Fibroblast of lung (primary cell): ENCODE results near the gene PIP4K2A. TPM values are rescaled to one million over a fixed set of nuclear protein-coding genes. Genes with fewer than 3 reads are reported as not detected.
A peak's percentile ranks its signal among the peaks of the same experiment; 100 is the strongest.

Source experiments
- DNase-seq, 2 donors: peaks; one replicate each; pipeline versions ENCODE4 v3.0.0 to v3.0.0-alpha.2; 2010; ENCODE audit warnings: low read depth in 2 of 2
- H2AFZ ChIP-seq: 2 replicates; pipeline ENCODE4 v1.5.1; 2012; ENCODE audit warnings: low read length, control low read depth, inconsistent platforms
- H3K27ac ChIP-seq: 2 replicates; pipeline ENCODE4 v1.5.1; 2011; ENCODE audit warnings: low read length, control low read depth; ENCODE audit not compliant: insufficient read depth
- H3K27me3 ChIP-seq: 2 replicates; pipeline ENCODE4 v1.5.1; 2011; ENCODE audit warnings: mild to moderate bottlenecking, low read length; ENCODE audit not compliant: control insufficient read depth, insufficient read depth
- H3K36me3 ChIP-seq: 2 replicates; pipeline ENCODE4 v1.5.1; 2011; ENCODE audit warnings: low read length; ENCODE audit not compliant: control insufficient read depth, insufficient read depth
- H3K4me1 ChIP-seq: 2 replicates; pipeline ENCODE4 v1.5.1; 2011; ENCODE audit warnings: low read length; ENCODE audit not compliant: control insufficient read depth, insufficient read depth; ENCODE audit errors: extremely low read depth
- H3K4me2 ChIP-seq: 2 replicates; pipeline ENCODE4 v1.5.1; 2011; ENCODE audit warnings: low read length, control low read depth; ENCODE audit not compliant: insufficient read depth; ENCODE audit errors: extremely low read depth
- H3K4me3 ChIP-seq, 4 experiments: fragments of 200-600 bp in 1 of 4; sonication (generic) in 1 of 4; replicated peaks in 1 of 4; 2 replicates each; pipeline ENCODE4 v1.5.1; 2011 to 2016; ENCODE audit warnings: low read length in 4 of 4, low read depth in 3 of 4, mild to moderate bottlenecking in 3 of 4, control low read depth in 2 of 4, inconsistent platforms in 1 of 4, mixed read lengths in 1 of 4; ENCODE audit not compliant: insufficient read depth in 1 of 4; ENCODE audit errors: control extremely low read depth in 1 of 4
- H3K79me2 ChIP-seq: 2 replicates; pipeline ENCODE4 v1.5.1; 2012; ENCODE audit warnings: mild to moderate bottlenecking, low read length, inconsistent platforms; ENCODE audit not compliant: control insufficient read depth, insufficient read depth
- H3K9ac ChIP-seq: 2 replicates; pipeline ENCODE4 v1.5.1; 2011; ENCODE audit warnings: mild to moderate bottlenecking, low read length, control low read depth; ENCODE audit not compliant: insufficient read depth
- H3K9me3 ChIP-seq: 2 replicates; pipeline ENCODE4 v1.5.1; 2012; ENCODE audit warnings: low read depth, low read length; ENCODE audit not compliant: control insufficient read depth, insufficient read depth
- H4K20me1 ChIP-seq: 2 replicates; pipeline ENCODE4 v1.5.1; 2011; ENCODE audit warnings: low read length; ENCODE audit not compliant: control insufficient read depth, insufficient read depth; ENCODE audit errors: extremely low read depth
- EZH2 ChIP-seq: IDR thresholded peaks from 2 replicates; pipeline ENCODE4 v1.5.1; 2012; ENCODE audit warnings: low read length, control low read depth, mild to moderate bottlenecking; ENCODE audit errors: missing control alignments
- polyA plus RNA-seq, 2 donors: library from polyadenylated mRNA; depleted of rRNA in 1 of 2; stranded (reverse) in 1 of 2; unstranded in 1 of 2; fragments of >200 nt; gene quantifications; 2 replicates each; pipeline ENCODE4 v1.2.1, GENCODE V29; 2011 to 2012; ENCODE audit warnings: missing spikeins in 1 of 2
- total RNA-seq: library from RNA; depleted of rRNA; stranded (reverse); fragments of >200 nt; gene quantifications from 2 replicates; pipeline ENCODE4 v1.2.1, GENCODE V29; 2014
- TF ChIP-seq, protein P1 (sequence below), 2 donors: IDR thresholded peaks in 1 of 2; conservative IDR thresholded peaks in 1 of 2; 1 replicate in 1 of 2; 2 replicates in 1 of 2; pipeline ENCODE4 v1.5.1; 2011 to 2012; ENCODE audit warnings: low read length in 2 of 2, control low read depth in 1 of 2, inconsistent platforms in 1 of 2, low read depth in 1 of 2, mild to moderate bottlenecking in 1 of 2

Gene PIP4K2A
- total and polyA plus RNA-seq, 2 donors (not counting 1 experiment from before 2014, with no cell fraction given), result 28.5 to 40.0 TPM

DNA sequence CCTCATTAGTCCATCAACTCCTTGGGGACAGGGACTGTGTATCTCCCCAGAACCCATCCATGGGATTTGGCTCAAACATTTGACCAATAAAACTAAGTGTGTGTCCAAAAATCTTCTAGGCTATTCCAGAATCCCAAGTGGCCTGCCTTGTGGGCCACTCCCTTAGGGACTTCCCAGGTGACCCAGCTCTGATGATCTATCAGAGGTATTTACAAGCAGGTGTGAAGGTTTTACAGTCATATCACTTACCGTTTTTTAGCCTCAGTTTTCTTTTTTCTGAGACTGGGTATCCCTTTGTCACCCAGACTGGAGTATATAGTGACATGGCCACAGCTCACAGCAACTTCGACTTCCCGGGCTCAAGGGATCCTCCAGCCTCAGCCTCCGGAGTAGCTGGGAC, 64.4 kb downstream of the PIP4K2A start:
- Histone ChIP-seq H3K27me3 (no peaks in the 10 kb centered on the region), H3K36me3 (no peaks in the 10 kb centered on the region), H3K9ac (no peak overlapping the region), H4K20me1 (no peaks in the 10 kb centered on the region), H3K4me3 (no peak overlapping the region), H3K27ac (no peak overlapping the region), H3K79me2 (peaks cover 5% of the 10 kb centered on the region), H3K9me3 (no peaks in the 10 kb centered on the region), H3K4me2 (no peak overlapping the region), H2AFZ (no peak overlapping the region), H3K4me1 (peaks cover 6% of the 10 kb centered on the region)
- TF ChIP-seq, protein P1, sequence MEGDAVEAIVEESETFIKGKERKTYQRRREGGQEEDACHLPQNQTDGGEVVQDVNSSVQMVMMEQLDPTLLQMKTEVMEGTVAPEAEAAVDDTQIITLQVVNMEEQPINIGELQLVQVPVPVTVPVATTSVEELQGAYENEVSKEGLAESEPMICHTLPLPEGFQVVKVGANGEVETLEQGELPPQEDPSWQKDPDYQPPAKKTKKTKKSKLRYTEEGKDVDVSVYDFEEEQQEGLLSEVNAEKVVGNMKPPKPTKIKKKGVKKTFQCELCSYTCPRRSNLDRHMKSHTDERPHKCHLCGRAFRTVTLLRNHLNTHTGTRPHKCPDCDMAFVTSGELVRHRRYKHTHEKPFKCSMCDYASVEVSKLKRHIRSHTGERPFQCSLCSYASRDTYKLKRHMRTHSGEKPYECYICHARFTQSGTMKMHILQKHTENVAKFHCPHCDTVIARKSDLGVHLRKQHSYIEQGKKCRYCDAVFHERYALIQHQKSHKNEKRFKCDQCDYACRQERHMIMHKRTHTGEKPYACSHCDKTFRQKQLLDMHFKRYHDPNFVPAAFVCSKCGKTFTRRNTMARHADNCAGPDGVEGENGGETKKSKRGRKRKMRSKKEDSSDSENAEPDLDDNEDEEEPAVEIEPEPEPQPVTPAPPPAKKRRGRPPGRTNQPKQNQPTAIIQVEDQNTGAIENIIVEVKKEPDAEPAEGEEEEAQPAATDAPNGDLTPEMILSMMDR (conservative IDR thresholded peaks at IDR 0.05 in 1 of 2, IDR thresholded peaks at IDR 0.05 in 1 of 2; ENCODE audit: low read depth in 1 of 2, low read length in 2 of 2), result no peak
- DNase-seq, result no peak

DNA sequence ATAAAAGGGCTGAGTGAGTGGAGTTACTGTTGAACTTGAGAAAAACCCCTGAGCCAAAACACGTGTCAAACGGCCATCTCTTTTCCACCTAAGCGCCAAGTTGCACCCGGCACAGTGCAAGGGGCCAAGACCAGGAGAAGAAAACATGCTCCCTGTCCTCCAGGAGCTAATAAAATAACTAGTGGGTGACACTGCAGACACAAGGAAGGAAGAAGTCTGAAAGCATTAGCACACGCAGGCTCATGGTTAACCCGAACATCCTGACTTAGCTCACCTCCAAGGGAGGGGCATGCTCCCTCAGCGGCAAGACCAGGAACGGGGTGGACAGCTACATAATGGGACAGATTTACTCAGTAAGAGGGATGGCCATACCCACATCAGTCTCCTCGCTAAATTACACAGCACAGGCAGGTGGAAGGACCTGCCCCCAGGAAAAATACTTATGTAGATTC, 65.0 kb downstream of the PIP4K2A start:
- H3K79me2 ChIP-seq, result peaks cover 3% of the 10 kb centered on the region
- no peaks in the 10 kb centered on the region for H3K27me3 ChIP-seq
- peaks cover 6% of the 10 kb centered on the region for H3K4me1 ChIP-seq
- DNase-seq, result no peak
- no peaks in the 10 kb centered on the region for H4K20me1 ChIP-seq
- H3K9ac ChIP-seq, result no peak overlapping the region
- H2AFZ ChIP-seq, result no peak overlapping the region
- no peak overlapping the region for H3K4me3 ChIP-seq
- no peak overlapping the region for H3K27ac ChIP-seq
- no peaks in the 10 kb centered on the region for H3K36me3 ChIP-seq
- no peaks in the 10 kb centered on the region for H3K9me3 ChIP-seq
- TF ChIP-seq, protein P1 (conservative IDR thresholded peaks at IDR 0.05 in 1 of 2, IDR thresholded peaks at IDR 0.05 in 1 of 2; ENCODE audit: low read depth in 1 of 2, low read length in 2 of 2), result no peak
- TF ChIP-seq EZH2, result no peak
- no peak overlapping the region for H3K4me2 ChIP-seq

DNA sequence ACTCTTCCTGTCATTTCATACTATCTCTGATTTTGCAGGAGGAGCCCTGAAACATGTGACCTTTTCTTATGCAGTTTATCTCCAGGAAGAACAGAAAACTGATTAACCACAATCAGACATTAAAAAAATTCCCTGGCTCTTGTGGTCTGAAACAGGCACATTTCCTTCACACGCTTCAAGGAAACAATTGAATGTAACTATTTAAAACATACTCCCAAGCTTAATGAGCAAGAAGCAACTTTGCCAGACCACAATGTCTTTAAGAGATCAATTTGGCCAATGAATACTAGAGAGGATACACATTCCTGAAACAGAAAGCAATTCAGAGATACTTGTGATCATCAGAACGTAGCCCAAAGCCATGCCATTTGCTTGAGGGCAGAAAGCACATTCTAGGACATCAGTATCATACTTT, 65.8 kb downstream of the PIP4K2A start:
- H3K36me3 ChIP-seq, result no peaks in the 10 kb centered on the region
- H3K79me2 ChIP-seq, result peaks cover 3% of the 10 kb centered on the region
- peaks cover 6% of the 10 kb centered on the region for H3K4me1 ChIP-seq
- no peak overlapping the region for H3K4me3 ChIP-seq
- H3K27ac ChIP-seq, result no peak overlapping the region
- no peak overlapping the region for H2AFZ ChIP-seq
- no peaks in the 10 kb centered on the region for H3K9me3 ChIP-seq
- H4K20me1 ChIP-seq, result no peaks in the 10 kb centered on the region
- H3K9ac ChIP-seq, result no peak overlapping the region
- H3K27me3 ChIP-seq, result no peaks in the 10 kb centered on the region
- TF ChIP-seq, protein P1 (conservative IDR thresholded peaks at IDR 0.05 in 1 of 2, IDR thresholded peaks at IDR 0.05 in 1 of 2; ENCODE audit: low read depth in 1 of 2, low read length in 2 of 2), result no peak
- no peak for TF ChIP-seq EZH2
- peak; percentile 30 to 85 for DNase-seq
- peak overlapping the region; percentile 4 for H3K4me2 ChIP-seq
